ENCODE results near the gene RPS27.

The RPS27 gene

DNA sequence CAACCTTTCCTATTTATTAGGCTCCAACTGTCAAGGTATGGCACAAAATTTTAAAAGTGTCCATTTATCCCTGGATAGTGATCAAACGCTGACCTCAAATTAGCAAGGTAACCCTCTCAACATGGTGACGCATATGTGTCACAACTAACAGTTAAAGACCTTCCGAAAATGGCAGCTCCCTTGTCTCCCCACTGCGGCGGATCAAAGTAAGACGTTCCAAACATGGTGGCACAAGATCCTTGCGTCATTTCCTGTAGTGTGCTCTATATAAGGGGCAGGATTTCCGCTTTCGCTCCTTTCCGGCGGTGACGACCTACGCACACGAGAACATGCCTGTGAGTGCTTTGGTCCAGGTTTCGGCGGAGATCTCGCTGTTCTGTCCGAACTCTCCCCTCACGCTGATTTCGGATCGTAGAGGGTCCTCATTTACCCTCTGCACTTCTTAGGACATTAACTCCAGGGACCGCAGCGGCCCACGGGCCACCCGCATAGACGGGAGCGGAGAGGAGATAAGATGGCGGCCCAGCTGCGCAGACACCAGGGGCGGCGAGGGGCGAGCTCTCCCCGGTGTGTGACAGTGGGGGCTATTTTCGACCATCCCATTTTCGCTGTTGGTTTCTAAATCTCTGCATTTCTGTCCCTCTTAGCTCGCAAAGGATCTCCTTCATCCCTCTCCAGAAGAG, at the start of gene RPS27:
Gene RPS27 (plus strand): TSS at position 295 of the 683 bp plus-strand sequence. CDS start 35 bp downstream, at position 330.
- in situ Hi-C loops (cut with MboI; ENCODE audit: low sequenced_read_pairs) = loop anchor here (25.0 kb wide), 3 partner anchors 178 to 453 kb away; partner anchors contain the start of genes ILF2, S100A3, S100A4 and S100A5

DNA sequence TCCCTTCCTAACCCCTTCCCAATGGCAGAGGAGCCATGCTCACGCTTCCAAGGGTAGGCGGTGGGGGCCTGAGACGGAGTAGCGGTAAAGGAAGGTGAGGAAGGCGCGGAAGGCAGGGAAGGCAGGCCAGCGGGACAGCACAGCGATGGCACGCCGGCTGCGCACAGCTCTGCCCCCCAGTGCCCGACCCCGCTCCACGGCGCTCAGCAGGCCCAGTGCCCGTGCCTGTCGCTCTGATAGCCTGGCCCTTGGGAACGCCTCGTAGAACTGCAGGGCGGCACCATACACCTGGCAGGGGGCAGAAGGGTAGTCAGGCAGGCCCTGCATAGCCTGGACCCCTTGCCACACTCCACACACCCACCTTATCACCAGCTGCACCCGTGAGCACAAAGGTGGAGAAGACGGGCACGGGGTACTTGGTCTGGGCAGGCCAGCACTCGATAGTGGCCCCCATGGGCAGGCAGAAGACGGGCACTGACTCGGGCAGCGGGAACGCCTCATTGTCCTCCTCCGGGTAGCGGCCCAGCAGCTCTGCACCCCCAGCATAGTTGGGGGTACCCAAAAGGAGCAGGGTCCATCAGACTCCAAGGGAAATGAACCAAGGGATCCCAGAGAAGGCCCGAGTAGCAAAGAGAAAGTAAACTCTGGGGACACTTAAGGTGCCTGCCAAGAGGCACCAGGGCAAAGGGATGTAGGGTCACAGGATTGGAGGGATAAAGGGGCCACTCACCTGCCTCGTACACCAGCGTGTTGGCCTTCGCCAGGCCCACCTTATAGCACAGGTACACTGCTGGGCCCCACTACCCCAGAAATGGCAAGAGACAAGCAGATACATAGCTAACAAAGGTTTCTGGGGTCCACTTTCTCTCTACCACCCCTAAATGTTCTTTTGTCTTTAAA, 48.5 kb upstream of the RPS27 start:
- in situ Hi-C loops (cut with MboI; ENCODE audit: low sequenced_read_pairs) = no loop called here

- in situ Hi-C loops (cut with MboI; ENCODE audit: low sequenced_read_pairs) = no loop called here
Observed at GRCh38 chr1:153942766-153943549, 47.6 kb upstream of the RPS27 start.

- in situ Hi-C loops (cut with MboI; ENCODE audit: low sequenced_read_pairs) = no loop called here
Observed at GRCh38 chr1:153944005-153944826, 46.3 kb upstream of the RPS27 start.

DNA sequence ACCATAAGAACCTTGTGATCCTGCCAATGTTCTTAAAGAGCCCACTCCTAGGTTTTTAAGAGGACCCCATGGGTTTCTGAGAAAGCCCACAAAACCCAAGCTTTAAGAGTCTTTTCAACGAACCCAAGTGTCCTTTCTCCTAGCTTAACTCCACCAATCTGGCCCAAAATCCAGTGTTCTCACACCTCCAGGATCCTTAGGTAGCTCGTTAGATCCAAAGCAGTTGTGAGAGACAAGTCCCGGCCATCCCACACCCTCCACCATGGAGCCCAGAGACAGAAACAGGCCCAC, 45.8 kb upstream of the RPS27 start:
- in situ Hi-C loops (cut with MboI; ENCODE audit: low sequenced_read_pairs) = no loop called here

- in situ Hi-C loops (cut with MboI; ENCODE audit: low sequenced_read_pairs) = no loop called here
Observed at GRCh38 chr1:153945131-153945794, 45.3 kb upstream of the RPS27 start.

- in situ Hi-C loops (cut with MboI; ENCODE audit: low sequenced_read_pairs) = no loop called here
Observed at GRCh38 chr1:153945795-153946621, 44.6 kb upstream of the RPS27 start.

DNA sequence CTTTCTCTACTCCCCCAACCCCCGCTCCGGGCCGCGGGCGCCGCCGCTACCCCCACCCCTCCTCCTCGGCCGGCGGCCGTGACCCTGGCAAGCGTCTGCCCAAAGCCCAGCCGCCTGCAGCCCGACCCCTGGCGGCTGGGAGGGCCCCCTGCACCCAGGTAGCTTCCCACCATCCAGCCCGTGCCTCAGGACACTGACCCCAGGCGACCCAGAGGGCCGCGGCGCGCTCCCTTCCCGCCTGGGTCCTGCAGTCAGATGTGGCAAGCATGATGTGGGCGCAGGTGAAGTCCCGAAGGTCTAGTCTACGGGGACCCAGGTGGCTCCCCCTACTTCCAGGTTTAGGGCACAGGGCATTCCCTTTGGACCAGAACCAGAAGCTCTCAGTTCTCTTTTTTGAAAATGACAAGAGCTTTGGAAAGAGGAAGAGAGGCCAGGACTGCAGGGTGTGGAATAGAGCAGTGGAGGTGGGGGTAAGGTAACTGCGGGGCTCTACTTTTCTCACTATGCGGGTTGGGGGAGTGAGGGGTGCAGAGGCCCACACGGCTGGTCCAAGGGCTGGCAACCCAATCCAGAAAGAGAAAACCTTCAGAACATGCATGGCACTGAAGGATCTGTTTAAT, 43.8 kb upstream of the RPS27 start, which contains the start of gene DENND4B:
Gene DENND4B (minus strand): TSS at position 97 of the 620 bp plus-strand sequence. CDS start 2,344 bp downstream, outside the sequence.
- in situ Hi-C loops (cut with MboI; ENCODE audit: low sequenced_read_pairs) = no loop called here

DNA sequence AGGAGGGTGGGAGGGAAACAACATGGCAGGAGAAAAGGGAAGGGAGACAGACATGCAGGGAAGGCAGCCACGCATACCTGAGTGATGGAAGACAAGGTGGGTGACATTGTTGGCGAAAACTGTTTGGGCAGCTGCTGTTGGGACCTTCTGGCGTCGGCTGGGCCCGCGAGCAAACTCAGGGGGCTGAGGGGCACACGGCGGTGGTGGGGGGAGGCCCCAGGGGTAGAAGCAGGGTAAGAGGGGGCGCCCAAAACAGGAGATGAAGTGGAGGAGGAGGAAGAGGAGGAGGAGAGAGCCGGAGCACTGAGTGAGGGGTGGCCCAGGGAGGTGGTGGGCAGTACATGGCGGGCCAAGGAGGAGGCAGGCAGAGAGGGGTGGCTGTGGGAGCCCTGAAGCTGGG, 39.4 kb upstream of the RPS27 start:
- in situ Hi-C loops (cut with MboI; ENCODE audit: low sequenced_read_pairs) = no loop called here

DNA sequence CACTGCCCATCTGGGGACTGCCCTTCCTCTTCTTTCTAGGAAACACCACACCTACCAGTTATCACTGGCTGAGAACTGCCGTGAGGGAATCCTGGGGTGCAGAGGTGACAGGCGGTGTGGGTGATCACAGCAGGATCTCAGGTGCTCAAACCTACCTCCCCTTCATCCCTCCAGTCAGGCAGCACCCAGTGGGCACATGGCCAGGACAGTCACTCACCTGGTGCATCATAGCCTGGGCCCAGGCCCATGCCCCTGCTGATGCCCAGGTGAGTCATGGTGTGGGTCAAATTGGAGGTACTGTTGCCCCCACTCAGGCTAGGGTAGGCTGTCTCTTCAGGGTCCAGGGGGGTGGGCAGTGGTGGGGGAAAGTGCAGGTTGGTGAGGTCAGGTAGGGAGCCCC, 38.8 kb upstream of the RPS27 start:
- in situ Hi-C loops (cut with MboI; ENCODE audit: low sequenced_read_pairs) = no loop called here

DNA sequence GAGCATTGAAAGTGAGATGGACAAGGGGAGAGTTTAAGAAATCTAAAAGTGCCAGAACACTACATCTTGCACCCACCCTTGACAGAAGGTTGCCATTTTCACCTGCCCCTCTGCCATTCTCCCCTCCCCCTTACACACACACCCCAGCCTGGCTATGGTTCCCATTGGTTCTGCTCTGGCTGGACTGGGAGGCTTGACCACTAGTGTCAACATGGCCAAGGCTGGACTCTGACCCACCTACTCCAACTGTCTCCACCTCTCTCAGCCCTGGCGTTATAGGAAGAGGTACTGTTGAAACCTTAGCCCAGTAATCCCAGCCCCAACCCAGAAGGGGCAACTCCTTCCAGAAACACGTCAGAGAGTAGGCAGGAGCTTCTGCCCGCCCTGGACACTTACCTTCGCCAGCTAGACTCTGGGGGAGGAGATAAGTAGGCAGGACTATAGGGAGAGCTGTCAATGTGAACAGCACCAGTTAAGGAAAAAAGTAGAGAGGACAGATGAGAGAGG, 36.6 kb upstream of the RPS27 start:
- in situ Hi-C loops (cut with MboI; ENCODE audit: low sequenced_read_pairs) = no loop called here

DNA sequence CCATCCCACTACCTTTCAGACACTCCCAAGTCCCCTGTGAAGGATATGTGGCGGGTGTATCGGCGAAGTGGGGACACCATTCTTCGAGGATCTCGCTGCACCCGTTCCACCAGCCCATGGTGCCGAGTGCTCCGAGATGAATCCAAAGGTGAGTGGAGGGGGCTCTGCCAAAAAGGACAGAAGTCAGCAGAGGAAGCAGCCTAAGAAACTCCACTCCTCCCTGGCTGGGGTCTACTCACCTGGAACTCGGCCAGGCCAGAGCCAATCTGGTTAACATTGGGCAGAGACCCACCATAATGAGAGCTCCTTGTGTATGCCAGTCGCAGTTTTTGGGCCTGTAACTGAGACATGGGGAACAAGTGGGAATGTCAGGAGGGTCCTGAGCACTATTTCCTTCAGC, 35.7 kb upstream of the RPS27 start:
- in situ Hi-C loops (cut with MboI; ENCODE audit: low sequenced_read_pairs) = no loop called here

DNA sequence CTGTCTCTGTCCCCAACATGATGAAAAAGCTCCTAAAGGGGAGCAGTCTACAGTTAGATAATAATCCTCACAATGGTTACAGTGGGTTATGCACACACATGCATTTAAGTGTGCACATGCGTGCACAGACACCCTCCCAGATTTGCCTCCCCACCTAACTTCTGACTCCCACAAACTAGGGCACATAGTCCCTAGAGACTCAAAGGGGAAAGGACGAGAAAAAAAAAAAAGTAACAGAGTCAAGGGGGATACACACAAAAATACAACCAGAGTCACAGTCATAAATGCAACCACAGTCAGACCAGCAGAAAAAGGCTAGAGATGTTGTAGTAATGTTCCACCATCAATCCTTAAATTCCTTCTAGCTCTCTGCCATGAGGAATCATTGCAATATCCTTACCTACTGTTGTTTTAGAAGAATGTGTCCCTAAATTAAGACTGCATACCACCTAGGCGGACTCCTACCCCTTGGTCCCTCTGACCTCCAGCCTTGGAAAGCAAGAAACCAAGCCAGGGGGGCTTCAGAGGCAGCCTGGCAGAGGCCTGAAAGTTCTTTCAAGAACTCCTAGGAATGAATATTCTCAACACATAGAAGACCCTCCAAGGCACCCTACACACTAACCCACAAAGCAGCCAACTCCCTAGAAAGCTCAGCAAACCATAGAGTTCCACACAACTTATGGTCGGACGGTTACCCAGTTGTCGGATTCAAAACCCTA, 33.4 kb upstream of the RPS27 start:
- in situ Hi-C loops (cut with MboI; ENCODE audit: low sequenced_read_pairs) = no loop called here

- in situ Hi-C loops (cut with MboI; ENCODE audit: low sequenced_read_pairs) = no loop called here
Observed at GRCh38 chr1:153957744-153958110, 32.8 kb upstream of the RPS27 start.

DNA sequence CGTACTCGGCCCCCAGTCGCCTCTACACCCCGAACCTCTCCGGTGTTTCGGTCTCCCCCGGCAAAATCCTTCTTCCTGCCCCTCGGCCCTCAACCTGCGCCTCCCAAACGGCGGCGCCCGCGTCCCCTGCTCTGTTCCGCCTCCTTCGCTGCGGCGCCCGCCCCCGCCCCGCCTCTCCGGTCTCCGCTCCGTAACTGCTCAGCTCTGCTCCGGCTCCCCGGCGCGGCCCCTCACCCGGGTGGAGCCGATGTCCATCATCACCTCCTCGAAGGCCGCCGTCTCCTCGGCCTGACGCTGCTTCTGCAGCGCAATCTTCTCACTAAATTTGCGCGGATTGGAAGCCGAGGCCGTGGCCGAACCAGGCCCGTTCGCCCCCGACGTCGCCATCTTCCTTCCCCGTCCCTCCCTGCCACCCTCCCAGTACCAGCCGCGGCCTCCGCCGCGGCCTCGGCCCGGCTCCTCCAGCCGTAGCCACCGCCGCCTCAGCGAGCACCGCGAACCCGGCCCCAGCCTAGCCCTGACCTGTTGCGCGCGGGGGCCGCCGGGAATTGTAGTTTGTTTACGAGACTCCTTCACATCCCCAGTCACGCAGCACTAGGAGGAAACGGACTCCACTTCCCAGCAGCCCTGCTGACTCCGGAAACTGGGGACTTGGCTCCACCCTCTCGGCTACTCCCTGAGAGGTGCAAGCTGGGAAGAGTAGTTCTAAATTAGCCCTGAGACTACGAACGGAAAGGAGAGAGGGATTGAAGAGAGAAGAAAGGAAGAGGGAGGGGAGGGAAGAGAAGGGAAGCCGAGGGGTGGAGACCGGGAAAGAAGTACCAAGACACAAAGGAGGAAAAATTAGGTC, 32.2 kb upstream of the RPS27 start, which contains the start of gene CRTC2:
Gene CRTC2 (minus strand): TSS at position 502 of the 850 bp plus-strand sequence. CDS start 115 bp downstream, at position 387.
- in situ Hi-C loops (cut with MboI; ENCODE audit: low sequenced_read_pairs) = no loop called here

- in situ Hi-C loops (cut with MboI; ENCODE audit: low sequenced_read_pairs) = no loop called here
Observed at GRCh38 chr1:153958961-153959260, 31.7 kb upstream of the RPS27 start.

GRCh38 chr1:153959454-153959853, 31.1 kb upstream of the RPS27 start:
- in situ Hi-C loops (cut with MboI; ENCODE audit: low sequenced_read_pairs) = no loop called here

All from HL-60/S4 treated with phorbol 12-myristate 13-acetate at 8.2 ng/mL for 4 days and 3 days (cell line).